ENCODE data around the gene RCCD1. TPM values are rescaled to one million over a fixed set of nuclear protein-coding genes. Genes with fewer than 3 reads are reported as not detected.

Gene RCCD1
- total and polyA plus RNA-seq, 2 of the 8 experiments (the other 6 are each of a cell fraction or from before 2014, with no cell fraction given) = 9.9 to 18.8 TPM

- peaks cover 4% of the 10 kb centered on the region in 2 experiments for H4K20me1 ChIP-seq (replicated peaks in 1 of 2; ENCODE audit: control insufficient read depth in 1 of 2, insufficient read depth in 2 of 2, low read length in 2 of 2)
- no peak overlapping the region for H3K4me2 ChIP-seq (ENCODE audit: insufficient read depth in 1 of 2, low read depth in 2 of 2, low read length in 2 of 2)
- H3K4me1 ChIP-seq (replicated peaks in 1 of 4; ENCODE audit: control insufficient read depth in 3 of 4, insufficient read depth in 4 of 4, low read length in 3 of 4) = no peaks in the 10 kb centered on the region
- no peak overlapping the region for H3K4me3 ChIP-seq (ENCODE audit: extremely low read depth in 1 of 4, insufficient read depth in 2 of 4, low read depth in 3 of 4, low read length in 4 of 4)
- no peaks in the 10 kb centered on the region for H3K27me3 ChIP-seq (replicated peaks in 1 of 4; ENCODE audit: control insufficient read depth in 3 of 4, extremely low read depth in 1 of 4, insufficient read depth in 3 of 4, low read length in 3 of 4)
- 87% methylated on average over 12 of the region's 12 CpGs; no CpG with 5 or more reads in 1 of the 2 experiments for WGBS, 2 experiments (ENCODE audit: extremely low coverage in 1 of 2, insufficient coverage in 1 of 2, insufficient read length in 1 of 2, insufficient replicate concordance in 2 of 2, low coverage in 1 of 2, low lambda C conversion rate in 2 of 2, missing lambda C conversion rate in 1 of 2)
- H3K9me3 ChIP-seq (ENCODE audit: insufficient read depth in 2 of 2, low read depth in 1 of 2, low read length in 1 of 2) = no peaks in the 10 kb centered on the region
- H3K4ac ChIP-seq (replicated peaks; ENCODE audit: insufficient read length, low read depth, low read length) = no peak overlapping the region
- no peak overlapping the region for H3K56ac ChIP-seq (replicated peaks; ENCODE audit: insufficient read length, low read depth, low read length)
- H2AFZ ChIP-seq (ENCODE audit: low read length) = no peak overlapping the region
- H4K8ac ChIP-seq (ENCODE audit: extremely low read depth, insufficient read depth, low read length) = no peak overlapping the region
- no peak overlapping the region for H4K91ac ChIP-seq (replicated peaks; ENCODE audit: insufficient read length, low read length)
- no peak overlapping the region for H2BK5ac ChIP-seq (ENCODE audit: low read depth, low read length)
- no peak overlapping the region for H2AK5ac ChIP-seq (ENCODE audit: low read depth, low read length)
- H3K23ac ChIP-seq (ENCODE audit: insufficient read length) = no peak overlapping the region
- H2BK15ac ChIP-seq (ENCODE audit: low read length) = no peak overlapping the region
- H2BK12ac ChIP-seq (ENCODE audit: low read depth, low read length) = no peak overlapping the region
- H2BK120ac ChIP-seq (replicated peaks; ENCODE audit: low read depth, low read length) = no peak overlapping the region
- no peak overlapping the region for H3K27ac ChIP-seq (ENCODE audit: low read depth, low read length)
- POLR2A ChIA-PET (ENCODE audit: partially characterized antibody) = interaction anchor here (1.1 to 1.9 kb wide), 2 partner anchors 11 to 37 kb away, joined by 3 to 7 read pairs; no protein-coding TSS in a partner anchor
- H3K79me1 ChIP-seq (ENCODE audit: low read depth, low read length) = no peaks in the 10 kb centered on the region
- H3K18ac ChIP-seq (ENCODE audit: extremely low read depth, low read length) = no peak overlapping the region
- FAIRE-seq (no peak), DNase-seq (ENCODE audit: low read depth in 1 of 2, low spot score in 2 of 2) (no peak)
- H4K5ac ChIP-seq (ENCODE audit: insufficient read length, low read depth, low read length) = no peak overlapping the region
- H2BK20ac ChIP-seq (ENCODE audit: low read length) = no peak overlapping the region
- peaks cover 13 to 72% (median 41%) of the 10 kb centered on the region in 4 experiments; a peak in 7 of 8 replicates for H3K36me3 ChIP-seq (ENCODE audit: control insufficient read depth in 2 of 4, insufficient read depth in 4 of 4, low read length in 3 of 4)
- no peaks in the 10 kb centered on the region for H3K23me2 ChIP-seq (ENCODE audit: low read depth, low read length)
- no peak overlapping the region for H3K14ac ChIP-seq (ENCODE audit: insufficient read length)
- no peaks in the 10 kb centered on the region for H3K79me2 ChIP-seq (ENCODE audit: control insufficient read depth in 1 of 2, insufficient read depth in 2 of 2, low read length in 2 of 2)
- CTCF ChIA-PET (ENCODE audit: partially characterized antibody) = interaction anchor here (0.8 to 20.7 kb wide), 3 partner anchors 10 to 79 kb away, joined by 3 to 306 read pairs (median 43); partner anchors contain the start of genes HDDC3, RCCD1 and UNC45A
- no peak overlapping the region; a peak in 1 of 7 replicates for H3K9ac ChIP-seq (replicated peaks in 1 of 4; ENCODE audit: extremely low read depth in 1 of 4, low read depth in 3 of 4, low read length in 3 of 4)
- TF ChIP-seq ASH2L (IDR thresholded peaks at IDR 0.05; ENCODE audit: low read length) (no peak), ATF3 (IDR thresholded peaks at IDR 0.05; ENCODE audit: insufficient read depth, low read depth, low read length) (no peak), TBP (IDR thresholded peaks at IDR 0.05; ENCODE audit: low read depth, low read length) (no peak), MAFK (IDR thresholded peaks at IDR 0.05; ENCODE audit: low read depth, low read length) (no peak), POLR2AphosphoS5 (IDR thresholded peaks at IDR 0.05; ENCODE audit: low read depth, low read length) (no peak), GTF2F1 (IDR thresholded peaks at IDR 0.05; ENCODE audit: borderline replicate concordance, low read depth, low read length) (no peak), USF2 (IDR thresholded peaks at IDR 0.05; ENCODE audit: low read length) (no peak), KDM4A (IDR thresholded peaks at IDR 0.05; ENCODE audit: low read depth, low read length, severe bottlenecking) (no peak), NANOG (IDR thresholded peaks at IDR 0.05; ENCODE audit: insufficient read depth, low read depth, low read length, poor library complexity, severe bottlenecking) (no peak), CBX5 (IDR thresholded peaks at IDR 0.05; ENCODE audit: low read depth, low read length) (no peak), SIRT6 (IDR thresholded peaks at IDR 0.05; ENCODE audit: low read length) (no peak)
These were observed 12.1 kb upstream of the RCCD1 start for GRCh38 chr15:90942354-90943120.

All from H1 (cell line).